Mesothelial cell of epicardium (in vitro differentiated cells): Measurements from ENCODE around the gene AUH. TPM values are rescaled to one million over a fixed set of nuclear protein-coding genes. Genes with fewer than 3 reads are reported as not detected.

ENCODE experiments used
- DNase-seq, 2 experiments: peaks; one replicate each; pipeline ENCODE4 v3.0.0; 2021; ENCODE audit warnings: low spot score in 2 of 2; ENCODE audit not compliant: unreplicated experiment in 2 of 2
- H3K27ac Mint-ChIP-seq: 2 replicates; pipeline ENCODE4 v1.8.0; 2021; ENCODE audit warnings: mixed read lengths
- H3K27me3 Mint-ChIP-seq: 2 replicates; pipeline ENCODE4 v1.8.0; 2021; ENCODE audit warnings: low read depth, mixed read lengths
- H3K36me3 Mint-ChIP-seq: 2 replicates; pipeline ENCODE4 v1.8.0; 2021; ENCODE audit warnings: mixed read lengths
- H3K4me1 Mint-ChIP-seq: 2 replicates; pipeline ENCODE4 v1.8.0; 2021; ENCODE audit warnings: mixed read lengths
- H3K4me3 Mint-ChIP-seq: 2 replicates; pipeline ENCODE4 v1.8.0; 2021; ENCODE audit warnings: mild to moderate bottlenecking, moderate library complexity, mixed read lengths
- H3K9me3 Mint-ChIP-seq: 2 replicates; pipeline ENCODE4 v1.8.0; 2021; ENCODE audit warnings: mixed read lengths
- CTCF ChIP-seq: fragments of 200-600 bp; sonication (generic); IDR thresholded peaks from one replicate; pipeline ENCODE4 v1.5.0; 2021; ENCODE audit warnings: antibody characterized with exemption; ENCODE audit not compliant: unreplicated experiment
- total RNA-seq: library from RNA; stranded (reverse); gene quantifications from 3 replicates; pipeline ENCODE4 v1.2.1, GENCODE V29; 2021

Gene AUH
- total RNA-seq, 1 donor from 2014 or later: 24.8 TPM

GRCh38 chr9:91291866-91292265, 69.9 kb downstream of the AUH start:
- no peak for DNase-seq
- Mint-ChIP-seq H3K27ac (no peak overlapping the region), H3K4me1 (peaks cover 11% of the 10 kb centered on the region), H3K9me3 (peaks cover 3% of the 10 kb centered on the region), H3K4me3 (no peak overlapping the region), H3K27me3 (no peaks in the 10 kb centered on the region), H3K36me3 (peaks cover 43% of the 10 kb centered on the region)
- no peak for TF ChIP-seq CTCF

GRCh38 chr9:91289244-91289643, 72.5 kb downstream of the AUH start:
- no peaks in the 10 kb centered on the region for H3K27me3 Mint-ChIP-seq
- H3K4me1 Mint-ChIP-seq: peaks cover 7% of the 10 kb centered on the region
- H3K36me3 Mint-ChIP-seq: peaks cover 35% of the 10 kb centered on the region
- no peak overlapping the region for H3K27ac Mint-ChIP-seq
- no peak for TF ChIP-seq CTCF
- no peak overlapping the region for H3K4me3 Mint-ChIP-seq
- DNase-seq: no peak
- H3K9me3 Mint-ChIP-seq: peaks cover 8% of the 10 kb centered on the region

DNA sequence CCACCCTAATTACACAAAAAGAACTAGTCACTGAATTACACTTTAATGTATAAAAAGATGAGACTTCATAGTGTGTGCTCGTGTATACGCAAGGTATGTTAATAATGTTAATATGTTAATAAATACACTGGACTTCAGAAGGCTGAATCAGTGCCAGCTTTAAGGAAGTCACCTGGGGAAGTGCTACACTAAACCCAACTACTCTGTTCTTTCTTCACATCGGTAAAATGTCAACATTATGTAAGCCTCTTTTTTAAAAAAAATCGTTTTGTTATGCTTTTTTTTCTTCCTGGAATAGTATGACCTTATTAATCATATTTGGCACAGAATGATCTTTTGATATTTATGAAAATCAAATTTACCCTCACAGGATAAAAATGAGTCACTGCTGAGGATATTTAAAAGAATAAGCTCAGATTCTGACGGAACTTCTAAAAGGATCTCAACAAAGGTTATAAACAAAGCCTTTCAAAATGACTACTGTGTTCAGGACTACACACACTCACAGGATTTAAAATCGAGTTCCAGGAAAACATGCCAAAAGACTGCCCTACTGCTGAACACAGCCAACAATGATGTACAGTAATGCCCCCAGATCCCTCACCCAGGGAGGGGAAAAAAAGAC, 75.9 kb downstream of the AUH start:
- Mint-ChIP-seq H3K4me3 (no peak overlapping the region), H3K27ac (no peak overlapping the region), H3K27me3 (no peaks in the 10 kb centered on the region), H3K36me3 (peaks cover 16% of the 10 kb centered on the region), H3K4me1 (no peaks in the 10 kb centered on the region), H3K9me3 (peaks cover 9% of the 10 kb centered on the region)
- no peak for DNase-seq
- TF ChIP-seq CTCF: no peak

DNA sequence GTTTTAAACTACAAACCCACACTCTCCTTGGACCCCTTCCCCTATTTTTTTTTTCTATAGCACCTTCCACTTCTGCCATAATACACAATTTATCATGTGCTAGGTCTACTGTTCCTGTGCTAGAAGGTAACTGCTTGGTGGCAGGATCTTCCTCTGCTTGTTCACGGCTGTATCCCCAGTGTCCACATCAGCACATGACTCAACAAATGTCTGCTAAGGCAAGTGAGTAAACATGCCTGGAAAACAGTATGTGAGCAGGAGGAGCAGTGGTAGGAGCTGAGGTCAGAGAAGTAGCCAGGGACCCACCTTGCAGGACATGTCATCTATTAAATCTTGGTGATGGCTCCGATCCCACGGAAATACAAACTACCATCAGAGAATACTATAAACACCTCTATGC, 79.4 kb downstream of the AUH start:
- no peak for DNase-seq
- Mint-ChIP-seq H3K27me3 (no peaks in the 10 kb centered on the region), H3K9me3 (peaks cover 9% of the 10 kb centered on the region), H3K4me3 (no peak overlapping the region), H3K27ac (no peak overlapping the region), H3K4me1 (no peaks in the 10 kb centered on the region), H3K36me3 (peaks cover 15% of the 10 kb centered on the region)
- TF ChIP-seq CTCF: no peak

- Mint-ChIP-seq H3K27me3 (no peaks in the 10 kb centered on the region), H3K4me1 (no peaks in the 10 kb centered on the region), H3K9me3 (peaks cover 5% of the 10 kb centered on the region), H3K4me3 (no peak overlapping the region), H3K36me3 (peaks cover 9% of the 10 kb centered on the region), H3K27ac (no peak overlapping the region)
- no peak for DNase-seq
- no peak for TF ChIP-seq CTCF
Measured at GRCh38 chr9:91279296-91280204, 82.2 kb downstream of the AUH start.
